Adrenal gland (tissue), 12 donors: ENCODE results near the gene ATP2B3. TPM values are rescaled to one million over a fixed set of nuclear protein-coding genes. Genes with fewer than 3 reads are reported as not detected.
A peak's percentile ranks its signal among the peaks of the same experiment; 100 is the strongest.

Experiments
- DNase-seq, 7 donors: peaks; one replicate each; pipeline ENCODE4 v3.0.0-alpha.2; 2019 to 2020
- H3K27ac ChIP-seq, 5 donors: fragments of 200-600 bp; sonication (generic) in 4 of 5; 1 replicate in 3 of 5; 2 replicates in 2 of 5; pipeline versions ENCODE4 v1.5.1 to v1.8.0; 2016 to 2020; ENCODE audit warnings: mild to moderate bottlenecking in 1 of 5
- H3K27me3 ChIP-seq: fragments of 200-600 bp; 2 replicates; pipeline ENCODE4 v1.8.0; 2021
- H3K36me3 ChIP-seq, 2 donors: fragments of 200-600 bp; replicated peaks in 1 of 2; 1 replicate in 1 of 2; 2 replicates in 1 of 2; pipeline versions ENCODE4 v1.5.1 to v1.8.0; 2018 to 2022
- H3K4me1 ChIP-seq, 2 donors: fragments of 200-600 bp; replicated peaks in 1 of 2; 1 replicate in 1 of 2; 2 replicates in 1 of 2; pipeline versions ENCODE4 v1.5.1 to v1.8.0; 2018 to 2021
- H3K4me3 ChIP-seq, 4 donors: fragments of 200-600 bp; sonication (generic) in 3 of 4; one replicate each; pipeline ENCODE4 v1.5.1; 2016 to 2018
- H3K9me3 ChIP-seq, 3 donors: fragments of 200-600 bp; sonication (generic) in 1 of 3; replicated peaks in 1 of 3; 1 replicate in 2 of 3; 2 replicates in 1 of 3; pipeline versions ENCODE4 v1.5.1 to v1.8.0; 2016 to 2021
- CTCF ChIP-seq, 6 experiments: fragments of 450-650 bp in 4 of 6; fragments of 200-600 bp in 2 of 6; sonication (generic) in 1 of 6; IDR thresholded peaks; 1 replicate in 5 of 6; 2 replicates in 1 of 6; pipeline versions ENCODE4 v1.5.1 to v1.8.0; 2016 to 2021; ENCODE audit warnings: antibody characterized with exemption in 6 of 6, mild to moderate bottlenecking in 2 of 6, moderate library complexity in 1 of 6
- POLR2A ChIP-seq, 2 donors: fragments of 450-650 bp; IDR thresholded peaks; one replicate each; pipeline ENCODE4 v1.6.1; 2017; ENCODE audit warnings: antibody characterized with exemption in 2 of 2, mild to moderate bottlenecking in 2 of 2, moderate library complexity in 1 of 2
- WGBS, 4 donors: extraction: QIAGEN DNeasy Blood & Tissue Kit in 2 of 4; methylation state at CpG; one replicate each; pipeline versions ENCODE4 v1.1.5 to v1.1.7; 2013 to 2017; 5-methylcytosine and 5-hydroxymethylcytosine counted together
- intact Hi-C, 2 donors: fragments of 100-400 bp; cut with DNase I; formaldehyde crosslinking; loops; one replicate each; pipeline versions ENCODE4 v1.14.1 to v1.15.0; 2022 to 2023
- polyA plus RNA-seq, 3 donors: library from polyadenylated mRNA; stranded (reverse); fragments of 200-250 nt in 2 of 3; fragments of 350-450 nt in 1 of 3; fragmentation: Illumina TruSeq in 1 of 3; extraction: RNeasy Lipid Tissue Mini Kit (QIAGEN cat#74804) in 1 of 3; gene quantifications; one replicate each; pipeline ENCODE4 v1.2.3, GENCODE V29; 2013 to 2014
- total RNA-seq, 9 donors: library from RNA; depleted of rRNA in 4 of 9; stranded (reverse); fragments of >200 nt in 4 of 9; fragments of 120-200 nt in 1 of 9; fragmentation: NEBNext Ultra II Directional in 1 of 9; extraction: Animal tissue kit (Norgen Biotek cat#: 25700) in 1 of 9; gene quantifications; one replicate each; pipeline versions ENCODE4 v1.1.0 to v1.2.4, GENCODE V29; 2013 to 2023
- donor health status: healthy with polysubstance abuse.
- donor health status: Bipolar disorder and iron deficiency.
- donor health status: DM: yes; HTN: yes; CAD: no.
- donor health status: DM: no; HTN: no; CAD: no.
- donor health status: DM: no; HTN: no; CAD: no.
- donor health status: DM: yes; HTN: yes; CAD: no.

The ATP2B3 gene
- total and polyA plus RNA-seq, 12 donors = 1.1 to 46.4 (median 15.4) TPM

- no peak for DNase-seq
- H3K27ac ChIP-seq = no peak overlapping the region
- intact Hi-C loops = no loop called here
- H3K27me3 ChIP-seq = peaks cover 24% of the 10 kb centered on the region
- H3K9me3 ChIP-seq = no peaks in the 10 kb centered on the region
- 55 to 83% (median 79%) methylated on average over 3 to 7 of the region's 7 CpGs for WGBS, 4 donors
- no peak overlapping the region for H3K4me3 ChIP-seq
- TF ChIP-seq CTCF (IDR thresholded peaks at IDR 0.05) = no peak
- no peak for TF ChIP-seq POLR2A (IDR thresholded peaks at IDR 0.05)
- H3K4me1 ChIP-seq = no peaks in the 10 kb centered on the region
- no peaks in the 10 kb centered on the region for H3K36me3 ChIP-seq
These were observed 8.6 kb downstream of the ATP2B3 start for GRCh38 chrX:153526042-153526441.

GRCh38 chrX:153526801-153527200 is 9.4 kb downstream of the ATP2B3 start:
- Histone ChIP-seq H3K27ac (peak overlapping the region in 1 of 5 donors; percentile 3), H3K4me3 (no peak overlapping the region), H3K27me3 (peaks cover 20% of the 10 kb centered on the region), H3K9me3 (no peaks in the 10 kb centered on the region), H3K4me1 (no peaks in the 10 kb centered on the region), H3K36me3 (no peaks in the 10 kb centered on the region)
- no peak for DNase-seq
- WGBS, 4 donors = 43 to 89% (median 71%) methylated on average over 2 to 10 of the region's 10 CpGs
- intact Hi-C loops = no loop called here
- TF ChIP-seq POLR2A (IDR thresholded peaks at IDR 0.05) = no peak
- no peak for TF ChIP-seq CTCF (IDR thresholded peaks at IDR 0.05)

GRCh38 chrX:153527208-153527607 is 9.8 kb downstream of the ATP2B3 start:
- TF ChIP-seq CTCF (IDR thresholded peaks at IDR 0.05) (no peak), POLR2A (IDR thresholded peaks at IDR 0.05) (no peak)
- intact Hi-C loops = no loop called here
- H3K36me3 ChIP-seq = no peaks in the 10 kb centered on the region
- H3K9me3 ChIP-seq = no peaks in the 10 kb centered on the region
- peak overlapping the region in 2 of 5 donors; percentile 3 to 5 for H3K27ac ChIP-seq
- no peak for DNase-seq
- no peaks in the 10 kb centered on the region for H3K4me1 ChIP-seq
- peaks cover 16% of the 10 kb centered on the region for H3K27me3 ChIP-seq
- WGBS, 4 donors = 60 to 86% (median 69%) methylated on average over 1 to 15 of the region's 15 CpGs
- H3K4me3 ChIP-seq = no peak overlapping the region

GRCh38 chrX:153530411-153531129 is 13.1 kb downstream of the ATP2B3 start:
- 64 to 78% (median 69%) methylated on average over 11 to 20 of the region's 20 CpGs for WGBS, 4 donors
- peaks cover 0 to 5% of the 10 kb centered on the region in 2 donors for H3K4me1 ChIP-seq
- no peak for DNase-seq
- no peak for TF ChIP-seq CTCF (IDR thresholded peaks at IDR 0.05)
- TF ChIP-seq POLR2A (IDR thresholded peaks at IDR 0.05) = no peak
- H3K9me3 ChIP-seq = no peaks in the 10 kb centered on the region
- no peak overlapping the region for H3K4me3 ChIP-seq
- H3K27me3 ChIP-seq = peaks cover 8% of the 10 kb centered on the region
- intact Hi-C loops = no loop called here
- peak overlapping the region in 1 of 5 donors; percentile 22 for H3K27ac ChIP-seq
- no peaks in the 10 kb centered on the region for H3K36me3 ChIP-seq
